ENCODE measurements around the gene PLEK. TPM values are rescaled to one million over a fixed set of nuclear protein-coding genes. Genes with fewer than 3 reads are reported as not detected.

Gene PLEK
- total RNA-seq, 1 donor from 2014 or later = not detected

- H3K27ac Mint-ChIP-seq (ENCODE audit: unreplicated experiment) = no peak overlapping the region
- H3K9me3 Mint-ChIP-seq (ENCODE audit: unreplicated experiment) = no peaks in the 10 kb centered on the region
These were observed 69.9 kb downstream of the PLEK start for GRCh38 chr2:68434981-68435380.

GRCh38 chr2:68435615-68436014 lies 70.5 kb downstream of the PLEK start:
- Mint-ChIP-seq H3K4me3 (ENCODE audit: unreplicated experiment) (no peak overlapping the region), H3K9me3 (ENCODE audit: unreplicated experiment) (no peaks in the 10 kb centered on the region), H3K4me1 (ENCODE audit: unreplicated experiment) (peaks cover 5% of the 10 kb centered on the region), H3K27me3 (ENCODE audit: unreplicated experiment) (peaks cover 3% of the 10 kb centered on the region), H3K27ac (ENCODE audit: unreplicated experiment) (no peak overlapping the region), H3K36me3 (ENCODE audit: low read depth, unreplicated experiment) (peaks cover 4% of the 10 kb centered on the region)
- no peak for TF ChIP-seq CTCF (IDR thresholded peaks at IDR 0.05; ENCODE audit: unreplicated experiment)
- no peak for DNase-seq (ENCODE audit: low spot score)

More at GRCh38 chr2:68434981-68435380, 69.9 kb downstream of the PLEK start:
- TF ChIP-seq CTCF (IDR thresholded peaks at IDR 0.05; ENCODE audit: unreplicated experiment) = no peak
- no peak for DNase-seq (ENCODE audit: low spot score)
- H3K27me3 Mint-ChIP-seq (ENCODE audit: unreplicated experiment) = peaks cover 3% of the 10 kb centered on the region
- peaks cover 4% of the 10 kb centered on the region for H3K36me3 Mint-ChIP-seq (ENCODE audit: low read depth, unreplicated experiment)
- peaks cover 5% of the 10 kb centered on the region for H3K4me1 Mint-ChIP-seq (ENCODE audit: unreplicated experiment)
- H3K4me3 Mint-ChIP-seq (ENCODE audit: unreplicated experiment) = no peak overlapping the region

GRCh38 chr2:68436270-68436669 lies 71.2 kb downstream of the PLEK start:
- no peak for TF ChIP-seq CTCF (IDR thresholded peaks at IDR 0.05; ENCODE audit: unreplicated experiment)

GRCh38 chr2:68438455-68439303 lies 73.6 kb downstream of the PLEK start:
- H3K27ac Mint-ChIP-seq (ENCODE audit: unreplicated experiment) = no peak overlapping the region
- no peak for TF ChIP-seq CTCF (IDR thresholded peaks at IDR 0.05; ENCODE audit: unreplicated experiment)
- no peaks in the 10 kb centered on the region for H3K36me3 Mint-ChIP-seq (ENCODE audit: low read depth, unreplicated experiment)
- no peaks in the 10 kb centered on the region for H3K9me3 Mint-ChIP-seq (ENCODE audit: unreplicated experiment)
- H3K4me1 Mint-ChIP-seq (ENCODE audit: unreplicated experiment) = peaks cover 5% of the 10 kb centered on the region
- DNase-seq (ENCODE audit: low spot score) = no peak
- peaks cover 3% of the 10 kb centered on the region for H3K27me3 Mint-ChIP-seq (ENCODE audit: unreplicated experiment)
- H3K4me3 Mint-ChIP-seq (ENCODE audit: unreplicated experiment) = no peak overlapping the region

More at GRCh38 chr2:68436270-68436669, 71.2 kb downstream of the PLEK start:
- H3K27me3 Mint-ChIP-seq (ENCODE audit: unreplicated experiment) = peaks cover 3% of the 10 kb centered on the region
- peak overlapping the region; percentile 1 for H3K27ac Mint-ChIP-seq (ENCODE audit: unreplicated experiment)
- peaks cover 4% of the 10 kb centered on the region for H3K36me3 Mint-ChIP-seq (ENCODE audit: low read depth, unreplicated experiment)
- no peak overlapping the region for H3K4me3 Mint-ChIP-seq (ENCODE audit: unreplicated experiment)
- H3K4me1 Mint-ChIP-seq (ENCODE audit: unreplicated experiment) = peaks cover 5% of the 10 kb centered on the region
- DNase-seq (ENCODE audit: low spot score) = no peak
- no peaks in the 10 kb centered on the region for H3K9me3 Mint-ChIP-seq (ENCODE audit: unreplicated experiment)

Measured in endothelial cell (in vitro differentiated cells).